Aorta (tissue), 5 donors: ENCODE results near the gene SLC18A3. TPM values are rescaled to one million over a fixed set of nuclear protein-coding genes. Genes with fewer than 3 reads are reported as not detected.
A peak's percentile ranks its signal among the peaks of the same experiment; 100 is the strongest.

ENCODE experiments used
- ATAC-seq: fragments of 200-7000 bp; cut with Tn5 transposase; one replicate; pipeline ENCODE4 v1.9.1; 2022; ENCODE audit warnings: moderate library complexity; ENCODE audit not compliant: low FRiP score
- DNase-seq, 2 donors: peaks; one replicate each; pipeline ENCODE4 v3.0.0-alpha.2; 2020
- H3K27ac ChIP-seq, 2 donors: one replicate each; pipeline ENCODE4 v1.5.1; 2013; ENCODE audit warnings: low read length in 2 of 2, mild to moderate bottlenecking in 2 of 2, moderate library complexity in 2 of 2, control low read depth in 1 of 2, inconsistent platforms in 1 of 2, low read depth in 1 of 2
- H3K27me3 ChIP-seq, 2 donors: one replicate each; pipeline ENCODE4 v1.6.1; 2013; ENCODE audit warnings: control low read depth in 1 of 2, low read length in 1 of 2, mild to moderate bottlenecking in 1 of 2, moderate library complexity in 1 of 2; ENCODE audit not compliant: insufficient read depth in 2 of 2, control insufficient read depth in 1 of 2
- H3K36me3 ChIP-seq, 2 donors: one replicate each; pipeline ENCODE4 v1.6.1; 2013; ENCODE audit warnings: control low read depth in 1 of 2, low read length in 1 of 2, mild to moderate bottlenecking in 1 of 2; ENCODE audit not compliant: insufficient read depth in 2 of 2, control insufficient read depth in 1 of 2
- H3K4me1 ChIP-seq, 2 donors: one replicate each; pipeline ENCODE4 v1.6.1; 2013; ENCODE audit warnings: low read length in 2 of 2, control low read depth in 1 of 2, mild to moderate bottlenecking in 1 of 2, moderate library complexity in 1 of 2; ENCODE audit not compliant: insufficient read depth in 2 of 2, control insufficient read depth in 1 of 2
- H3K4me3 ChIP-seq, 2 donors: one replicate each; pipeline ENCODE4 v1.5.1; 2013; ENCODE audit warnings: low read length in 2 of 2, control low read depth in 1 of 2, mild to moderate bottlenecking in 1 of 2
- H3K9me3 ChIP-seq: one replicate; pipeline ENCODE4 v1.6.1; 2013; ENCODE audit warnings: mild to moderate bottlenecking, low read length; ENCODE audit not compliant: control insufficient read depth
- WGBS, 2 donors: extraction: QIAGEN DNeasy Blood & Tissue Kit; methylation state at CpG; one replicate each; pipeline ENCODE4 v1.1.7; 2013; 5-methylcytosine and 5-hydroxymethylcytosine counted together
- intact Hi-C, 2 donors: fragments of 100-400 bp; cut with DNase I; formaldehyde crosslinking; loops; one replicate each; pipeline versions ENCODE4 v1.14.2 to v1.15.0; 2022
- polyA plus RNA-seq, 2 donors: library from polyadenylated mRNA; stranded (reverse); fragments of 200-250 nt; gene quantifications; one replicate each; pipeline ENCODE4 v1.2.3, GENCODE V29; 2013
- total RNA-seq, 2 donors: library from RNA; stranded (reverse); fragmentation: NEBNext Ultra II Directional; extraction: Animal tissue kit (Norgen Biotek cat#: 25700); gene quantifications; one replicate each; pipeline ENCODE4 v1.2.1, GENCODE V29; 2021
- donor health status: healthy with polysubstance abuse.
- donor health status: Bipolar disorder and iron deficiency.
- donor health status: DM: no; HTN: no; CAD: no.
- donor health status: DM: no; HTN: no; CAD: no.
- donor health status: DM: yes; HTN: yes; CAD: no.

Gene SLC18A3
- total and polyA plus RNA-seq, 4 donors = not detected

- no peaks in the 10 kb centered on the region for H3K9me3 ChIP-seq
- 87 to 88% methylated on average over 18 of the region's 18 CpGs for WGBS, 2 donors
- H3K27ac ChIP-seq = no peak overlapping the region
- DNase-seq (peak; percentile 29 to 68), ATAC-seq (no peak)
- no peaks in the 10 kb centered on the region for H3K4me1 ChIP-seq
- H3K27me3 ChIP-seq = no peaks in the 10 kb centered on the region
- intact Hi-C loops = no loop called here
- no peak overlapping the region for H3K4me3 ChIP-seq
- no peaks in the 10 kb centered on the region for H3K36me3 ChIP-seq
Observed at GRCh38 chr10:49627644-49628247, 17.6 kb downstream of the SLC18A3 start.

- H3K27me3 ChIP-seq = no peaks in the 10 kb centered on the region
- 82 to 89% methylated on average over 8 of the region's 8 CpGs for WGBS, 2 donors
- H3K27ac ChIP-seq = no peak overlapping the region
- H3K4me3 ChIP-seq = no peak overlapping the region
- intact Hi-C loops = no loop called here
- no peaks in the 10 kb centered on the region for H3K4me1 ChIP-seq
- DNase-seq (peak; percentile 7 to 43), ATAC-seq (no peak)
- no peaks in the 10 kb centered on the region for H3K9me3 ChIP-seq
- no peaks in the 10 kb centered on the region for H3K36me3 ChIP-seq
Observed at GRCh38 chr10:49628599-49628998, 18.5 kb downstream of the SLC18A3 start.

GRCh38 chr10:49629431-49629881 is 19.3 kb downstream of the SLC18A3 start:
- intact Hi-C loops = no loop called here
- H3K27ac ChIP-seq = no peak overlapping the region
- H3K4me3 ChIP-seq = no peak overlapping the region
- H3K4me1 ChIP-seq = no peaks in the 10 kb centered on the region
- no peak for ATAC-seq
- 71 to 74% methylated on average over 9 of the region's 9 CpGs for WGBS, 2 donors
- no peaks in the 10 kb centered on the region for H3K27me3 ChIP-seq
- peak in 1 of 2 donors; percentile 37 for DNase-seq
- no peaks in the 10 kb centered on the region for H3K36me3 ChIP-seq
- no peaks in the 10 kb centered on the region for H3K9me3 ChIP-seq

DNA sequence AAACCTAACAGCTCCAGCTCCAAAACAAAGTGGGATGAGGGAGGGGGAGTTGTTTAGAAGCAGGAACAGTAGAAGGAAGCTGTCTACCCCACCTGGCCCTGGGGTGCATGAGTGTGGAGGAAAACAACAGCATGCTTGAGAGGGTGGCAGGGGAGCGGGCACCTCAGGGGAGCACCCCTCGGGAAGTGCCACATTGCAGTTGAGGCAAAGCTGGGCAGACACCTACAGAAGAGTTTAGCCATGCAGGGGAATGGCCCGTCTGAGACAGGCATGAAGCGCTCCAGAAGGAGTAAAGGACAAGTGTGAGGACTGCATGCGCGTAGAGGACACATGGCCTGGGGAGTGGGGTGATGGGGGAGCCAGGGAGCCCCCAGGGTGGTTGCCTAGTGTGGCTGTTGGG is 21.9 kb downstream of the SLC18A3 start:
- ATAC-seq (no peak), DNase-seq (peak; percentile 37 to 54)
- intact Hi-C loops = no loop called here
- H3K4me1 ChIP-seq = no peaks in the 10 kb centered on the region
- H3K27me3 ChIP-seq = no peaks in the 10 kb centered on the region
- no peaks in the 10 kb centered on the region for H3K9me3 ChIP-seq
- 90 to 92% methylated on average over 6 of the region's 6 CpGs for WGBS, 2 donors
- H3K36me3 ChIP-seq = no peaks in the 10 kb centered on the region
- no peak overlapping the region for H3K4me3 ChIP-seq
- H3K27ac ChIP-seq = no peak overlapping the region

DNA sequence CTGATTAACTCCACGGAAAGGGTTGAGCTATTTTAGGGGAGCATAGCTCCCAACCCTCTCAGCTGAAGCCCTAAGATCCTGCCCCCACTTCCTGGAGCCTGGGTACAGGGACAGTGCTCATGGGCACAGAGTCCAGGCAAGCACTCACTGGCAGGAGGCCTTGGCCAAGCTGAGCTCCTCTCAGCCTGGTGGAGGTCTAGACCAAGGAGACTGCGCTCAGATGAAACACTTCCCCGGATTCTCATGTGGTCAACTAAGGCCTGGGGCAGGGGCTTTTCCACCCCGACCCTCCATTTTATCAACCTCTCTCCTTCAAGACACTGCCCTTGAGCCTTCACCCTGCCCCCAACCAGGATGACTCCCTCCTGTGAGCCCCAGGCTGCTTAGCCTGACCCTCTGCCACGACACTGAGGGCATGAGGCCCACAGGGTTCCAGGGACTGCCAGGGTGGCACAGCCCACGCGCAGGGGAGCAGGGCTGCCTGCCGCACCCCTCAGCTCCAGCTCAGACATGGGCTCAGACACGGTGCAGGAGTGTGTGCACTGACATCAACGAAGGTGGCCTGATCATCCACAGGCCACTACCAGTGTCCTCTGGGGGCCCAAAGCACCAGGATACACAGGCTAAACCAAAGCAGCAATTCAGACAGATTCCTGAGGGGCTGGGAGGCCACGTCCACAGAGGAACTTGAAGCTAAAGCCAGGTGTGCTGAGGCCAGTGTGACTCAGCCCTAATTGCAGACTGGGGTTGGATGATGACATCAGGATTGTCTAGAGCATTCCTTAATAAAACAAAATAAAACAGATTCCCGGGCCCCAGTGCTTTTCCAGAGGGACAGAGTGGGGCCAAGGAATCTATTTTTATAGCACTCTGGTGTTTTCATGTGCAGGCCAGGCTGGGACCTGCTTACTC is 22.6 kb downstream of the SLC18A3 start:
- H3K27ac ChIP-seq = no peak overlapping the region
- no peaks in the 10 kb centered on the region for H3K4me1 ChIP-seq
- no peaks in the 10 kb centered on the region for H3K36me3 ChIP-seq
- 52 to 55% methylated on average over 12 of the region's 12 CpGs for WGBS, 2 donors
- intact Hi-C loops = no loop called here
- H3K9me3 ChIP-seq = no peaks in the 10 kb centered on the region
- H3K27me3 ChIP-seq = no peaks in the 10 kb centered on the region
- ATAC-seq (peak; percentile 19), DNase-seq (peak; percentile 23 to 49)
- no peak overlapping the region for H3K4me3 ChIP-seq

DNA sequence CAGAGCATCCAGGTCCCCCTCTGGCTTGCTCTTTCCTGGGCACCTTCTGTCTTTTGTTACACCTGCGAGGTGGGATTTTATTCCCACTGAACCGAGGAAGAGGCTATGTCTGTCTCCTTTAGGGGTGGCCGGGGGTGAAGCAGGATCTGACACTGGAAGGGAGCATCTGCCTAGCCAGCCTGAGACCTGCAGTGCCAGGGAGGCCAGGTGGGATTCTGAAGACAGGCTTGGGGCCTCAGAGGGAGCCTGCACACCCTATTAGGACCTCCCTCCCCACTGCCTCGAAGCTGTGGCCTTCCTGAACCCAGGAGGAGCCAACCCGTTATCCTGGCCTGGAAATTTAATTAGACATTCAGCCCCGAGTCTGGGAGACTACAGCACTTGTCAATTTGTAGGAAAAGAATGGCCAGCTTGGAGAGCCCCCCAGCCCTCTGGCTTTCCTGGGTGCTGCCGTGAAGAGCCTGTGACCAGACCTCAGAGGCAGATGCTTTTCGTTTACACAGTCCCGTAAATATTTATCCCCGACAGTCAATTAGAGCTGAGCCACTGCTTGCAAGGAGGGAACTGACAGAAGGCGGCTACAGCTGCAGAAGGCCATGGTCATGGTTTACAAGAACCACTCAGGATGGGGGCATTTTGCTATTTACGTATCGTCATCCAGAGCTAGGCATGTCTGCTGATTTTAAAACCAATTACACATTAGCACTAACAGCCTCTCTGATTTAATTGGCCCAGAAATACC is 23.4 kb downstream of the SLC18A3 start:
- peak; percentile 12 to 46 for DNase-seq
- WGBS, 2 donors = 50 to 53% methylated on average over 13 of the region's 13 CpGs

DNA sequence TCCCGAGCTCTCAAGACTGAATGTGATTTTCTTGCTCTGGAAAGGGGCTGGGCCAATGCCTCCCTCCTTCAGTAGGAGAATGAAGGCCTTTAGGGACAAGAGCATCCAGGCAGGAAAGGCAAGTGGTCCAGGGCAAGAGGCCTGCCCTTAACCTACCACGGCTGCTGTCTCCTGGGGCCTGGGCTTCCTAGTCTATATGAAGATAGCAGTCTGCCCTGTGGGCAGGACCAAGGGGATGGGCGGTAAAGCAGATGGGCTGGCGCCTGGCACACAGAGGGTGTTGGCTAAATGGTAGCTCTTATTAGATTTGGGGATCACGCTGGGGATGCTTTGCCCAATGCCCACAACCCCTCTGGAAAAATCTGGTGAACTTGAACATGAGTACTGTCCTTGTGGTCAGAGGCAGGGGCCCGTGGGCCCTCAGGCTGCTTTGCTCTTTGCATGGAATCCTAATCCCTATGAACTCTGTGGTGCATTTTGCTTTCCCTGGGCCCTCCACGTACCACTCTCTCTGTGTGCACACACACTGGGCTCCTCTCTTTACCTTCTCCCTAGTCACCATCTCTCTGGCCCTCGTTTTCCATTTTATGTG is 24.1 kb downstream of the SLC18A3 start:
- no peak for ATAC-seq
- H3K27ac ChIP-seq = no peak overlapping the region
- intact Hi-C loops = no loop called here
- no peaks in the 10 kb centered on the region for H3K9me3 ChIP-seq
- peak; percentile 29 to 66 for DNase-seq
- no peak overlapping the region for H3K4me3 ChIP-seq
- WGBS, 2 donors = 77 to 78% methylated on average over 8 of the region's 8 CpGs
- no peaks in the 10 kb centered on the region for H3K4me1 ChIP-seq
- no peaks in the 10 kb centered on the region for H3K27me3 ChIP-seq
- no peaks in the 10 kb centered on the region for H3K36me3 ChIP-seq

More for the DNA sequence above, 23.4 kb downstream of the SLC18A3 start:
- intact Hi-C loops = no loop called here
- Histone ChIP-seq H3K36me3 (no peaks in the 10 kb centered on the region), H3K4me3 (no peak overlapping the region), H3K4me1 (no peaks in the 10 kb centered on the region), H3K27ac (no peak overlapping the region), H3K9me3 (no peaks in the 10 kb centered on the region), H3K27me3 (no peaks in the 10 kb centered on the region)
- ATAC-seq = no peak

- Histone ChIP-seq H3K4me3 (no peak overlapping the region), H3K27ac (no peak overlapping the region), H3K27me3 (no peaks in the 10 kb centered on the region), H3K4me1 (no peaks in the 10 kb centered on the region), H3K9me3 (no peaks in the 10 kb centered on the region), H3K36me3 (no peaks in the 10 kb centered on the region)
- 86 to 98% methylated on average over 3 of the region's 3 CpGs for WGBS, 2 donors
- DNase-seq = peak in 1 of 2 donors; percentile 60
- no peak for ATAC-seq
- intact Hi-C loops = no loop called here
Observed at GRCh38 chr10:49642311-49642710, 32.2 kb downstream of the SLC18A3 start.
